Measurements from ENCODE around the gene ZSCAN5A. TPM values are rescaled to one million over a fixed set of nuclear protein-coding genes. Genes with fewer than 3 reads are reported as not detected.
"Not testable (repeated sequence)": the region's sequence is repeated elsewhere in the genome, so short reads cannot be mapped to it uniquely, and the experiment has no call there.

ZSCAN5A gene
- total RNA-seq, 4 donors from 2014 or later: 1.3 to 20.7 (median 12.3) TPM

GRCh38 chr19:56261145-56261544 lies 53.5 kb downstream of the ZSCAN5A start:
- H3K4me3 ChIP-seq: no peak overlapping the region
- H3K9me3 ChIP-seq: no peaks in the 10 kb centered on the region
- intact Hi-C loops (cut with DNase I; ENCODE audit: low total_unique reads): no loop called here
- DNase-seq: no peak
- no peaks in the 10 kb centered on the region for H3K4me1 ChIP-seq
- TF ChIP-seq CTCF (IDR thresholded peaks at IDR 0.05) (no peak), POLR2A (IDR thresholded peaks at IDR 0.05) (no peak)
- no peaks in the 10 kb centered on the region for H3K36me3 ChIP-seq
- no peak overlapping the region for H3K27ac ChIP-seq
- H3K27me3 ChIP-seq: no peaks in the 10 kb centered on the region

- intact Hi-C loops (cut with DNase I; ENCODE audit: low total_unique reads): loop anchor here (10.0 kb wide), 1 partner anchor 97 kb away; no protein-coding TSS in a partner anchor
- no peak overlapping the region for H3K4me3 ChIP-seq
Measured at GRCh38 chr19:56258272-56258671, 56.4 kb downstream of the ZSCAN5A start.

GRCh38 chr19:56253737-56254136 lies 60.9 kb downstream of the ZSCAN5A start:
- intact Hi-C loops (cut with DNase I; ENCODE audit: low total_unique reads): loop anchor here (10.0 kb wide), 1 partner anchor 101 kb away; no protein-coding TSS in a partner anchor
- DNase-seq: no peak
- no peaks in the 10 kb centered on the region for H3K4me1 ChIP-seq

More at GRCh38 chr19:56258272-56258671, 56.4 kb downstream of the ZSCAN5A start:
- Histone ChIP-seq H3K36me3 (no peaks in the 10 kb centered on the region), H3K4me1 (no peaks in the 10 kb centered on the region), H3K27ac (no peak overlapping the region), H3K9me3 (no peaks in the 10 kb centered on the region), H3K27me3 (no peaks in the 10 kb centered on the region)
- TF ChIP-seq CTCF (IDR thresholded peaks at IDR 0.05): no peak
- DNase-seq: no peak

GRCh38 chr19:56252699-56253422 lies 61.8 kb downstream of the ZSCAN5A start:
- no peak overlapping the region for H3K4me3 ChIP-seq
- DNase-seq: peak; percentile 37 to 44
- H3K4me1 ChIP-seq: no peaks in the 10 kb centered on the region
- no peaks in the 10 kb centered on the region for H3K9me3 ChIP-seq
- no peaks in the 10 kb centered on the region for H3K36me3 ChIP-seq
- peak; percentile 24 to 54 (median 44) for TF ChIP-seq CTCF (IDR thresholded peaks at IDR 0.05)
- TF ChIP-seq POLR2A (IDR thresholded peaks at IDR 0.05): no peak
- intact Hi-C loops (cut with DNase I; ENCODE audit: low total_unique reads): loop anchor here (10.0 kb wide), 1 partner anchor 102 kb away; no protein-coding TSS in a partner anchor
- H3K27ac ChIP-seq: no peak overlapping the region
- no peaks in the 10 kb centered on the region for H3K27me3 ChIP-seq

More at GRCh38 chr19:56253737-56254136, 60.9 kb downstream of the ZSCAN5A start:
- Histone ChIP-seq H3K27me3 (no peaks in the 10 kb centered on the region), H3K27ac (no peak overlapping the region), H3K9me3 (no peaks in the 10 kb centered on the region), H3K36me3 (no peaks in the 10 kb centered on the region), H3K4me3 (no peak overlapping the region)
- TF ChIP-seq CTCF (IDR thresholded peaks at IDR 0.05): peak; percentile 22 to 46 (median 33)
- no peak for TF ChIP-seq POLR2A (IDR thresholded peaks at IDR 0.05)

GRCh38 chr19:56248736-56249338 lies 65.8 kb downstream of the ZSCAN5A start:
- H3K27me3 ChIP-seq; DNase-seq; H3K4me3 ChIP-seq; H3K27ac ChIP-seq; intact Hi-C loops (cut with DNase I; ENCODE audit: low total_unique reads); H3K9me3 ChIP-seq; H3K4me1 ChIP-seq; H3K36me3 ChIP-seq: not testable (repeated sequence)

- H3K36me3 ChIP-seq; DNase-seq; H3K27me3 ChIP-seq; H3K9me3 ChIP-seq; H3K4me3 ChIP-seq; H3K27ac ChIP-seq; intact Hi-C loops (cut with DNase I; ENCODE audit: low total_unique reads); H3K4me1 ChIP-seq: not testable (repeated sequence)
Measured at GRCh38 chr19:56245764-56246163, 68.9 kb downstream of the ZSCAN5A start.

All from uterus (tissue), 4 donors.